ENCODE results near the gene LRP1B.
"Not testable (repeated sequence)": the region's sequence is repeated elsewhere in the genome, so short reads cannot be mapped to it uniquely, and the experiment has no call there.

Gene LRP1B

GRCh38 chr2:141201016-141201565, 929.7 kb downstream of the LRP1B start:
- peak; percentile 70 for DNase-seq

GRCh38 chr2:141200191-141200590, 930.6 kb downstream of the LRP1B start:
- DNase-seq = peak; percentile 90

DNA sequence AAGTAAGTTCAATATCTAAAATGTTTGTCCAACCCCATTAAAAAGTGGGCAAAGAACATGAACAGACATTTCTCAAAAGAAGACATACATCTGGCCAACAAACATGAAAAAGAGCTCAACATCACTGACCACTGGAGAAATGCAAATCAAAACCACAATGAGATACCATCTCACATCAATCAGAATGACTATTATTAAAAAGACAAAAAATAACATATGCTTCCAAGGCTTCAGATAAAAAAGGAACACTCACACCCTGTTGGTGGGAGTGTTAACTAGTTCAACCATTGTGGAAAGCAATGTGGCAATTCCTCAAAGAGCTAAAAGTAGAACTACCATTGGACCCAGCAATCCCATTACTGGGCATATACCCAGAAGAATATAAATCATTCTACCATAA, 931.1 kb downstream of the LRP1B start:
- DNase-seq = peak; percentile 93

DNA sequence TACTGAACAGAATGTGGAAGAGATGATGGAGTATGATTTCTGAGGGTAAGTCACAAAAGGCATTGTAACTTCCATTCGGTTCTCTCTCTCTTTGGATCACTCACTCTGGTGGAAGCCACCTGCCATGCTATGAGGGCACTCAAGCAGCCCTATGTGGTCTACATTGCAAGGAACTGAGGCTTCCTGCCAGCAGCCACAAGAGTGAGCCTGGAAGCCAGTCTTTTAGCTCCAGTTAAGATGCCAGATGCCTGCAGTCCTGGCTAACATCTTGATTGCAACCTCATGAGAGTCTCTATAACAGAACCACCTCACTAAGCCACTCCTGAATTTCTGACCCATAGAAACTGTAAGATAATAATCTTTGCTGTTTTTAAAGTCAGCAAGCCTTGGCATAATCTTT, 935.7 kb downstream of the LRP1B start:
- no peak for DNase-seq

DNA sequence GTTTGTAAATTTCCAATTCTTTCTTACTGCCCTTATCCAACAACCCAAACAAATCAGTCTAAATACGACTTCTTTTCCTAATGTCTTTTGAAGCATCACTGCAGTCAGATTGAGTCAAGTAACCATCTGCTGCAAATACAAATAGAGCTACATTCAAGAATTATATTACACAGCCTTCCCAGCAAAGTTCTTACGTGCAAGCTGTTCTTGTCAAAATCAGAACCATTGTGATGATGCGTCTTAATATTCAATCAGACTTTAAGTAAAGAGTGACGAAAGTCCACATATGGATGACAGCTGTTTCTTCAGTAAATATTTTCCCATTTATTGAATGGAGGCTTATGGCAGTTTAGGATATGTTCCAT, 943.8 kb downstream of the LRP1B start:
- DNase-seq = no peak

DNA sequence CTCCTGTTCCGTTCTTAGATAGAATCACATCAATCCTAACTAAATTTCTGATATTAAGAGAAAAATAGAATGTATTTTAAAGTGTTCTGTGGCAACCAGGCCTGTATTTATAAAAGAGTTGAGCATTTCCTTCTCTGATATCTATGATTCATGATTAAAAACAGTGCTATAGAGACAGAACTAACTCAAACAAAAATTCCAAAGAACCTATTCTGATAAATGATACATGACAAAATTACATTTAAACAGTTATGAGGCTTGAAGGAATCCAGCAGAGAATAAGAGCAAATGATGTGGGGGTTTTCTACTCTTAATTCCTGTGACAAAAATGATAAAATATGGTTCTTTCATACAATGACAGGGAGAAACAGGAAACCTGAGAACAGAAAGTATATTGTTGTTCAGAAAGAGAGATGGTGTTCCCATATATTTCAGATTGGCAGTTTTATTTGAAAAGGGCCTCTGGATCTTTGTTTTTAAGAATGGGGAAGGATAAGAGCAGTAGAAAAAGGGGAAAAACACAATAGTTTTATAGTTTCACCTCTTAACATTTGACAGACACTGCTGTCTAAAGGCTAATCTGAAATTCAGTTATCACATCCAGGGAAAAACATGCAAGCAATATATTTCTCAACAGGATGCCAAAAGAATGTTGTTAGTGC, 944.3 kb downstream of the LRP1B start:
- no peak for DNase-seq

- DNase-seq = no peak
Measured at GRCh38 chr2:141182246-141182645, 948.6 kb downstream of the LRP1B start.

DNA sequence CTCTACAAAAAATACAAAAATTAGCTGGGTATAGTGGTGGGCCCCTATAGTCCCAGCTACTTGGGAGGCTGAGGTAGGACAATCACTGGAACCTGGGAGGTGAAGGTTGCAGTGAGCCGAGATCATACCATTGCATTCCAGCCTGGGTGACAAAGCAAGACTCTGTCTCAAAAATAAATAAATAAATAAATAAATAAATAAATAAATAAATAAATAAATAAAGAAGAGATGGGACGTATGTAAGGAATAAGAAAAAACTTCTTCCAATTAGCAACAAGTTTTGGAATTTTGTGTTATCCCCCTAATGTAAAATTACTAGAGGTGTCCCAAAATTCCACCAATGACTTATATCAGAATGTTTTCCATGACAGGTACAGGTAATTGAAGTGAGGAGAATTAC, 961.7 kb downstream of the LRP1B start:
- DNase-seq = not testable (repeated sequence)

- DNase-seq = peak; percentile 31
Measured at GRCh38 chr2:141162314-141162713, 968.5 kb downstream of the LRP1B start.

- no peak for DNase-seq
Measured at GRCh38 chr2:141151611-141152286, 979.1 kb downstream of the LRP1B start.

DNA sequence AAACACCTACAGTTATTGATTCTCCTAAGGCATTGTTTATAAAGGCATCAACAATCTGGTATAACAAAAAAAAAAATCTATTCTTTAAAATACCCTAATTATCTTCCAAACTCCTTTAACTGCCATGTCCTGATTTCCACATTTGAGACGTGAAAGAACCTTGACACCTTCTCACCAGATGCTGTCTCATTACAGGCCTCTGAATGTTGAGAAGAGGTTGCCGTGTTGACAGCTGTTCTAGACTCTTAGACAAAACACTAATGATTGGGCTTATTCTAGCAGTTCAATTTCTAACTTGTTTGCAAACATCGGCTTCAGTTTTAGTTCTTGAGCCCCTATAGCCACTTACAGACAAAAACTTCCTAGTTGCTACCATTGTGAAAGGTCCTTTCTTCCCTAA, 988.8 kb downstream of the LRP1B start:
- DNase-seq = no peak

- DNase-seq = no peak
Measured at GRCh38 chr2:141137122-141137693, 993.6 kb downstream of the LRP1B start.

DNA sequence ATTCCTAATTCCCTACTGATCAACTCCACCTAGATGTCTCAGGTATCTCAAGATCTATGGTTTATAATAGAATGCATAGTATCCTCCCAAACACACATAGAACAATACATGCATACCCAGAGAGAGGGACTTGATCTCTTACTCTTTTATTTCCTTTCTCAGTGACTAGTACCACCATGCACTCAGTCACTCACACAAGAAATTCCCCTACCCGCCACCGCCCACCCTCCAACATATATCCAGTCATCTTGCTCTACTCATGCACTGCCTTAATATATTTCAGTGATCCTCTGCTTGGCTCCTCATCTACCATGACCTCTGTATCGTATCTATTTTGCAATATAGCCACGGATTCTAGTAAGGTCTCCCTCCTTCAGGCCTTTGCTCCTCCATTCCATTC, 996.9 kb downstream of the LRP1B start:
- DNase-seq = no peak

DNA sequence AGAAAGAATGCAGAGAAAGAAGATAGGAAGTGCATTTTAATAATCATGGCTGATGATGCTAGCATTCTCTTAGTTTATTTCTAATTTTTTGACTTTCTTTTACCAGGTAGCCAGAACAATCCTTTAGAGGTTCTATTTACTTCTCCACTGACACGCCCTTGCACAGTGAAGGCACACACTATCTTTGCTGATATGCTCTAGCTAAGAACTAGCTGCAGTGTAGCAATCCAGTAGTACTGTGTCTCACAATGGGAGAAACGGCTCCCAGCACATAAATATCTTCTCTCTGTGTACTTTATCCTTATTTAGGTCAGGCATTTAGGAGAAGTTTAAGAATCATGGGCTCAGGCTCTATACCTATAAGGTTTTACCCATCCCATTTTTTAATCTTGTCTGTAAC, 1005.4 kb downstream of the LRP1B start:
- DNase-seq = no peak

DNA sequence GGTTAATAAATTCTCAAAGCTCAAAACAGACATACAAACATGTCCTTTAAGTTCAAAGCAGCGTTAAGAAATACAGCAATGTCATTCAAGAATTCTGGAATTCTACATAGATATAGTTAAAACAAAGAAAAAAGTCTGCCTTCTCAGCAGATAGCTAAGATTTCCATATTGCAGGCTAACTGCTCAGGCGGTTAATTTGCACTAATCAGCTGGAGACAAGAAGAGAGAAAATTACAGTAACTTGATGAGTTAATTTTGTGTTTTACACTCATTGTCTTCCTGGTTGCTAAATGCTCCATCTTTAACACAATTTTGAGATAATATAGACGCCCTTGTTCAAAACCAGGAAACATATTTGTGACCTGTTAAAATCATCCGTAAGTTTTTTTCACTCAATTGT, 1012.0 kb downstream of the LRP1B start:
- DNase-seq = no peak

- no peak for DNase-seq
Measured at GRCh38 chr2:141113301-141113700, 1017.5 kb downstream of the LRP1B start.

- no peak for DNase-seq
Measured at GRCh38 chr2:141109633-141110032, 1021.2 kb downstream of the LRP1B start.

DNA sequence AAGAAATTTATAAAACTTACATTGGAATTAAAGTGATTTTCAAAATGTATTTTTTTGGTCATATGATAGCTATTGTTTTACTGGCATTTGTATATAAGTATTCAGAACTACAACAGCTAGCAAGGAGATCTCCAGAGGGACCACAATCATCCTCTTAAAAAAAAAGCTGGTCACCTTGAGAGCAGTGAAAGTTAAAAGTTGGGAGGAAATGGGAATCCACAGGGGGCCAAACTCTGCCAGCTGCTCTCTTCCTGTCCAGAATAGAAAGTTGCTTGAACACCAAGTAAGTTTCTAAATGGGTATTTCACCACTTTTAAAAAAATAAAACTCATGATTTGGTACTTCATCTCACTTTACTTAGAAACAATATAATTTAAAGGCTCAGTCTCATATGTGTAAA, 1025.1 kb downstream of the LRP1B start:
- no peak for DNase-seq

GRCh38 chr2:141103216-141103615, 1027.6 kb downstream of the LRP1B start:
- no peak for DNase-seq

GRCh38 chr2:141079231-141079630, 1051.6 kb downstream of the LRP1B start:
- DNase-seq = no peak

GRCh38 chr2:141075753-141076152, 1055.1 kb downstream of the LRP1B start:
- no peak for DNase-seq

GRCh38 chr2:141068053-141068682, 1062.6 kb downstream of the LRP1B start:
- DNase-seq = no peak

GRCh38 chr2:141065042-141065441, 1065.8 kb downstream of the LRP1B start:
- no peak for DNase-seq

GRCh38 chr2:141063406-141063805, 1067.4 kb downstream of the LRP1B start:
- no peak for DNase-seq
